Central memory CD8-positive, alpha-beta T cell (primary cell): Measurements from ENCODE around the gene GALNT9.
"Not testable (repeated sequence)": the region's sequence is repeated elsewhere in the genome, so short reads cannot be mapped to it uniquely, and the experiment has no call there.

Source experiments
- ATAC-seq: fragments of 150-1000 bp; cut with Tn5 transposase; replicated peaks from 2 replicates; pipeline ENCODE4 v1.10.0; 2022; ENCODE audit warnings: mild to moderate bottlenecking, moderate FRiP score, moderate number of reproducible peaks; ENCODE audit not compliant: poor library complexity, severe bottlenecking; ENCODE audit errors: extremely low read depth
- DNase-seq, 2 donors: peaks; one replicate each; pipeline ENCODE4 v3.0.0; 2021; ENCODE audit warnings: low spot score in 2 of 2
- H3K27ac Mint-ChIP-seq: one replicate; pipeline ENCODE4 v1.8.0; 2022; ENCODE audit warnings: low read depth, mild to moderate bottlenecking, moderate library complexity, mixed read lengths
- H3K27me3 Mint-ChIP-seq: one replicate; pipeline ENCODE4 v1.8.0; 2022; ENCODE audit warnings: mixed read lengths
- H3K36me3 Mint-ChIP-seq: one replicate; pipeline ENCODE4 v1.8.0; 2022; ENCODE audit warnings: mild to moderate bottlenecking, moderate library complexity, mixed read lengths; ENCODE audit not compliant: insufficient read depth
- H3K4me1 Mint-ChIP-seq: one replicate; pipeline ENCODE4 v1.8.0; 2022; ENCODE audit warnings: mixed read lengths
- H3K4me3 Mint-ChIP-seq: one replicate; pipeline ENCODE4 v1.8.0; 2022; ENCODE audit warnings: mild to moderate bottlenecking, moderate library complexity, mixed read lengths
- H3K9me3 Mint-ChIP-seq: one replicate; pipeline ENCODE4 v1.8.0; 2022; ENCODE audit warnings: mixed read lengths

The GALNT9 gene

DNA sequence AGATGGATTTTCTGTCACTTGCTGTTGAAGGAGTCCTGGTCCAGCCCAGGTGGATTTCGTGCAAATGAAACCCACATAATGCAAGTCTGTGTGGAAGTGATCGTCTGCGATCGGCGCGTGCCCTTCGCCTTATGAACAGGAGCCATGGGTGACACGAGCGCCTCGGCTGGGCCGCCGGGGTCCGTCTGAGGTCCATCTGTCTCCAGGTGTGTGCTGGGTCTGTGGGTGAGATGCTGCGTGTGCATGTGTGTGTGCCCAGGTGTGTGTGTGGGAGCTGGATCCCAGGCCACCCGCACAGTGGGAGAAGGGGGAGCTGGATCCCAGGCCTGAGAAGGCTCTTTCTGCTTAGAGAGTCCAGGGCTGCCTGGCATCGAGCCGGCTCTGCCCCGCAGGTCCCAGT is 53.8 kb downstream of the GALNT9 start:
- Mint-ChIP-seq H3K4me3 (no peak overlapping the region), H3K36me3 (no peaks in the 10 kb centered on the region), H3K9me3 (no peaks in the 10 kb centered on the region), H3K27me3 (peaks cover 38% of the 10 kb centered on the region), H3K27ac (no peak overlapping the region), H3K4me1 (no peaks in the 10 kb centered on the region)
- DNase-seq: no peak
- ATAC-seq: no peak

DNA sequence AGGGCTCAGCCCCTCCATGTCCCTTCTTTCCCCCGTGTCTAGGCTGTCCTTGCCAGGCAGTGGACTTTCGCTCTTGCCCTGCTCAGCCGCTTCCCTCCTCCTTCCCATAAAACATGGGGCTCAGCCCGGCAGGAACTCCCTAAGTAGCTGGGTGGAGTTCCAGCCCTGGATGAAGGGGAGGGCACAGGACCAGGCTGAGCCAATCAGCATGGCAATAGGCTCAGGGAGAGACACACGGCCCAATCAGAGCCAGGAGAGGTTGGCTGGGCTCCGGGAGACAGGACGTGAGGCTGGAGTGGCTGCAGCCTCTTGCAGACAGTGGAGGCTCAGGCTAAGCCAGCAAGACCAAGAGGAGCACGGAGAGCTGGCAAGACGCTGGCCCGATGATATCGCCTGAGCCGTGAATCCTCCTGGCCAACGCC is 54.3 kb downstream of the GALNT9 start:
- Mint-ChIP-seq H3K27me3 (peaks cover 33% of the 10 kb centered on the region), H3K27ac (no peak overlapping the region), H3K4me1 (no peaks in the 10 kb centered on the region), H3K9me3 (no peaks in the 10 kb centered on the region), H3K36me3 (no peaks in the 10 kb centered on the region), H3K4me3 (no peak overlapping the region)
- ATAC-seq (no peak), DNase-seq (no peak)

DNA sequence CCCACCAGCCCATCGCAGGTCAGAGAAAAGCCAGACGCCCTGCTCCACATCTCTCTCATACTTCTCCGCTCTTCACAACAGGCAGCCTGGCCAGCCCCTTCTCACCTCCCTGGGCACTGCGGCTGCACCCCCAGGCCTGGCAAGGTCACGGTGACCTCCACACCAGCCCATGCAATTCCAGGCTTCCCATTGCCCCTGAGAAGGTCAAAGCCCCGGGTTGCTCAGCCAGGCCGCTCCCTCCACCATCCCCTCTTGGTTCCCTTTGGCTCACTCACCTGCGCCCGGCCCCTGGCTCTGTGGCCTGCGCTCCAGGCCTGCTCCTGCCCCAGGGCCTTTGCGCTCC is 55.4 kb downstream of the GALNT9 start:
- H3K9me3 Mint-ChIP-seq: no peaks in the 10 kb centered on the region
- DNase-seq (no peak), ATAC-seq (no peak)
- H3K27ac Mint-ChIP-seq: no peak overlapping the region
- no peak overlapping the region for H3K4me3 Mint-ChIP-seq
- H3K4me1 Mint-ChIP-seq: no peaks in the 10 kb centered on the region
- peaks cover 24% of the 10 kb centered on the region for H3K27me3 Mint-ChIP-seq
- no peaks in the 10 kb centered on the region for H3K36me3 Mint-ChIP-seq

DNA sequence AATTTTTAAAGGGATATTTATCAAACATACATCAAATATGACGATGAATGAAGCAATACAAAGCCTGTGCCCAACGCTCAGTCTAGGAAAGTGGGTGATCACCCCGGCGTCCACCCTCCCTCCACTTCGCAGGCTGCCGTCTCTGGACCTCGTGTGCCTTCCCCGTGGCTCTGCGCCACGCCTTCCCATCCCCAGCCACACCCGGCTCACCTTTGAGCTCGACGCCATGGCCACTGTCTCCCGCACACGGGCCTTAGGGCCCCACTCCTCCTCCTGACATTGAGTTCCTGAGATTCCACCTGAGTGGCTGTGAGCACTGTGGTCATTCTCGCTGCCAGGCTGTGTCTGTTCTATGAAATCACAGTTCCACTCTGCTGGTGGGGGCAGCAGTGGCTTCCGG is 56.7 kb downstream of the GALNT9 start:
- DNase-seq (no peak), ATAC-seq (no peak)
- H3K36me3 Mint-ChIP-seq: no peaks in the 10 kb centered on the region
- H3K4me1 Mint-ChIP-seq: no peaks in the 10 kb centered on the region
- peaks cover 24% of the 10 kb centered on the region for H3K27me3 Mint-ChIP-seq
- no peaks in the 10 kb centered on the region for H3K9me3 Mint-ChIP-seq
- no peak overlapping the region for H3K27ac Mint-ChIP-seq
- H3K4me3 Mint-ChIP-seq: no peak overlapping the region

DNA sequence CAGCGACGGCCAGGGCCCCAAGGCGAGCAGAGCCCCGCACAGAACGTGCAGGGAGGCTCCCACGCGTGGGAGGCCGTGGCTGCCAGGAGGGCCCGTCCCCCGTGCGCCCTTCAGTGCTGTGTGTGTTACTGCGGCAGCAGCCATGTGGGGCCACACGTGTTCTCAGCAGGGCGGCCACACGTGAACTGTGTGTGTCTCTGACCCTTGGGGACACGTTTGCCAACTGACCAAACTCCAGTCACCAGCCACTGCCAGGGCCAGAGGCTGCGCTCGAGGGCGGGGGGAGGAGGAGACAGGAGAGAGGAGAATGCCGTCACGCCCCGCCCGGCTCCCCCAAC is 57.7 kb downstream of the GALNT9 start:
- no peak overlapping the region for H3K4me3 Mint-ChIP-seq
- H3K27ac Mint-ChIP-seq: no peak overlapping the region
- no peak for ATAC-seq
- H3K9me3 Mint-ChIP-seq: no peaks in the 10 kb centered on the region
- no peaks in the 10 kb centered on the region for H3K4me1 Mint-ChIP-seq
- H3K36me3 Mint-ChIP-seq: no peaks in the 10 kb centered on the region
- DNase-seq: no peak
- H3K27me3 Mint-ChIP-seq: peaks cover 16% of the 10 kb centered on the region

DNA sequence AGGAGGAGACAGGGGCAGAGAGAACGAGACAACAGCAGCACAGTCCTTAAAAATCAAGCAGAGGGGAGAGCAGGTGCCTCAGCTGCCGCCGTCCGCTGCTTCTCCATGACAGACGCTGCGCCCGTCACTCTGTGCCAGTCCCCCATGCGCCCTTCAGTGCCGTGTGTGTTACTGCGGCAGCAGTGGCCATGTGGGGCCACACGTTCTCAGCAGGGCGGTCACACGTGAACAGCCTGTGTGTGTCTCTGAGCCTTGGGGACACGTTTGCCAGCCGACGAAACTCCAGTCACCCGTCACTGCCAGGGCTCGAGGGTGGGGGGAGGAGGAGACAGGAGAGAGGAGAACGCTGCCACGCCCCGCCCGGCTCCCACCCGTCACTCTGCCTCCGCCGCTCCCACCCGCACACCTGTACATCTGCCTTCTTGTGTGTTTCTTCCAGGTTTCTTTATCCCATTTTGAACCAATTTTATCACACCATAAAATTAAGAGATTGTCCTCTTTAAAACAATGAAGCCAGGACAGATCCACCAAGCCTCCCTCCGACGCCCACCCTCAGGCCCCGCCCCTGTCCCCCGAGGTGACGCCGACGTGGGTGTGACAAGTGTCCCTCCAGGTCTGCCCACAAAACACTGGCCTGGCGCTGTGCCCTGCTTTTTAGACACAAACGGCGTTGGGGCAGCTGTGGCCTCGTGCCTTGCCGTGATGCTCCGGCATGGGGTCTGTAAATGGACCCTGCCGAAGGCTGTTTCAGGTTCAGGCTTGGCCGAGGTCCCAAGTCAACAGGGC is 58.2 kb downstream of the GALNT9 start:
- Mint-ChIP-seq H3K9me3 (no peaks in the 10 kb centered on the region), H3K27ac (no peak overlapping the region)

DNA sequence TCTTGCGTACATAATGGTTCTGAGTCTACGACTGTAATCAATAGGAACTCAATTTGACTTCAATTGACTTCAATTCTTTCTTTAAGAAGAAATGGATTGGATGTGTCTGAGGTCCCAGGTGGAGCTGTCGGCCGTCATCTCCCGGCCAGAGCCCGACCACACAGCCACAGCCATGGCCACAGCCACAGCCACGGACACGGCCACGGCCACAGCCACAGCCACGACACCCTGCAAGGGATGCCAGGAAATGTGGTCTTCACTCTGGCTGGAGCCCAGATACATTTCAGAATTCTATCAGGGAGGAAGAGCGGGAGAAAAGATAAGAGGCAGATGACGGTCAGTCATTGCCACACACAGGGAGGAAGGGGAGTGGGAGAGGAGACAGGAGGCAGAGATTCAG is 58.9 kb downstream of the GALNT9 start:
- no peaks in the 10 kb centered on the region for H3K9me3 Mint-ChIP-seq
- H3K4me3 Mint-ChIP-seq: no peak overlapping the region
- no peaks in the 10 kb centered on the region for H3K4me1 Mint-ChIP-seq
- no peaks in the 10 kb centered on the region for H3K36me3 Mint-ChIP-seq
- DNase-seq (no peak), ATAC-seq (no peak)
- no peak overlapping the region for H3K27ac Mint-ChIP-seq
- peaks cover 4% of the 10 kb centered on the region for H3K27me3 Mint-ChIP-seq

More for the DNA sequence above, 58.2 kb downstream of the GALNT9 start:
- H3K27me3 Mint-ChIP-seq: peaks cover 11% of the 10 kb centered on the region
- no peaks in the 10 kb centered on the region for H3K4me1 Mint-ChIP-seq
- no peak for ATAC-seq
- no peak overlapping the region for H3K4me3 Mint-ChIP-seq
- H3K36me3 Mint-ChIP-seq: no peaks in the 10 kb centered on the region
- no peak for DNase-seq

DNA sequence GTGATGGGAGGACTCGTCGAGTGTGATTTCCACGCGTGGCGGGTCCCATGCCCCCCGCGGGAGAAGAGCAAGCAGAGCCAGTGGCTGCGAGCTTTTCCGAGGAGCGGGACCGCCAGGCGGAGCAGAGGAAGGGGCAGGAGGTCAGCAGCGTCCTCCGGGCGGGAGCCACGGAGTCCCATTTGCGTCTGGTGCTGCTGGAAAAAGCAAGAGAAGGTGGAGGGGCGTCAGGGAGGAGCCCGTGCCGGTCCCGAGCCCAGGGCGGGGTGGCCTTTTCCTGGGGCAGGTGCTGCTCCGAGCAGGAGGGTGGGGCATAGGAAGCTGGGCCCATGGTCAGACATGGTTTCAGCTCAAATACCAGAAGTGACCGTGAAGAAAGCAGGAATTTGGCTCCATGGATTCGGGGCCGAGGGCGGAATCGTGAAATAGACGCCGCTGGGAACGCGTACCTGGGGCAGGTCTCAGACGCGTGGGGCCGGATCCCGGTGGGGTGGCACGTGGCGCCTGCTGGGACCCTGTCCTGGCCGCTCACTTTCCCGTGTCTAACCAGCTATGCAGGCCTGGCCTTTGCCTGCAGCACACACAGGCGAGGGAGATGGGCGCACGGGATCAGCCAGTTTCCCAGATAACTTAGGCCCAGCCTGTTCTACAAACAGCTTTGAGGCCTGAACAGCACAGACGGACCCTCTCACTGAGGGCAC is 60.0 kb downstream of the GALNT9 start:
- no peaks in the 10 kb centered on the region for H3K27me3 Mint-ChIP-seq
- H3K36me3 Mint-ChIP-seq: no peaks in the 10 kb centered on the region
- ATAC-seq: no peak
- H3K27ac Mint-ChIP-seq: no peak overlapping the region
- H3K4me3 Mint-ChIP-seq: no peak overlapping the region
- no peak for DNase-seq
- no peaks in the 10 kb centered on the region for H3K4me1 Mint-ChIP-seq
- no peaks in the 10 kb centered on the region for H3K9me3 Mint-ChIP-seq

DNA sequence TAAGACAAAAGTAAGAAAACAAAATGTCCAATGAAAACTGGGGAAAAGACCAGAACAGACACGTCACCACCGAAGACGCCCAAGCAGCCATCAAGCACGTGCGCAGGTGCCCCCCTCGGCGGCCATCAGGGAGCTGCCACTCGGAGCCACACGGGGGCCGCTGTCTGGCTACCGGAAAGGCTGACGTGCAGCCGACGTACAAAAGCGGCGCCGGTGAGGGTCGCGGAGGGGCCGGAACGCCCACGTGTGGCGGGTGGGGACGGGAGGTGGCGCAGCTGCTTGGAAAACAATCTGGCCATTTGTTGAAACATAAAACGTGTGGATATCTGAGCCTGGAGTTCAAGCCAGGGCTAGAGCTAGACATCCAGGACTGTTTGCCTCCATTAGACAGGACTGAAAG is 60.7 kb downstream of the GALNT9 start:
- DNase-seq (no peak), ATAC-seq (no peak)
- Mint-ChIP-seq H3K9me3 (no peaks in the 10 kb centered on the region), H3K36me3 (no peaks in the 10 kb centered on the region), H3K27me3 (no peaks in the 10 kb centered on the region), H3K4me3 (no peak overlapping the region), H3K4me1 (no peaks in the 10 kb centered on the region), H3K27ac (no peak overlapping the region)

DNA sequence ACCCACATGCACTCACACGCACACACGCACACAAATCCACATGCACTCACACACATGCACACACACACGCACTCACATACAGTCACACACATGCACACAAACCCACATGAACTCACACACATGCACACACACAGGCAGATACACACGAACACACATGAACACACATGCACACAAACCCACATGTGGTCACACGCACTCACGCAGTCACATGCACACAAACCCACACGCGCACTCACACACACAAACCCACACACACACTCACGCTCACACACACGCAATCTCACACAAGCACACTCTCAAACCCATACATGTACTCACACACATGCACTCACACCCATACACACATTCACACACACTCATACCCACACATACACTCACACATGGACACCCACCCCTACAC is 61.5 kb downstream of the GALNT9 start:
- Mint-ChIP-seq H3K27ac (no peak overlapping the region), H3K4me3 (no peak overlapping the region), H3K9me3 (no peaks in the 10 kb centered on the region), H3K27me3 (no peaks in the 10 kb centered on the region), H3K36me3 (no peaks in the 10 kb centered on the region), H3K4me1 (no peaks in the 10 kb centered on the region)
- DNase-seq (no peak), ATAC-seq (no peak)

DNA sequence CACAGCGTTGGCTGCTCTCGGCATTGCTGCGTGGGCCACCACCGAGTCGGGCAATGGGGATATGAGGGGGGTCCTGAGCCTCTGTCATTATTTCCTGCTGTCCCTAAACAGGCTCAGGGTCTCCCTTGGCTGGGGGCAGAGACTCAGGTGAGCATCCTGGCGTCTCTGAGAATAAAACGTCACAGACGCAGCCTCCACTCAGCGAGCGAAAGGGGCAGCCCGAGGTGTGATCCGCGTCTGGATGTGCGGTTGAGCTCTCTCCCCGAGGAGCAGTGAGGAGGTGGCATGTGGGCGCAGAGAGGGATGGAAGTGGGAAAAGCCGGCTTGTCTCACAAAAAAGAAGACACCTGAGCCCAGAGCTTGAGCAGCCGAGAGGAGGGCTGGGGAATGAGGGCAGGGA is 62.6 kb downstream of the GALNT9 start:
- no peak overlapping the region for H3K27ac Mint-ChIP-seq
- H3K4me1 Mint-ChIP-seq: no peaks in the 10 kb centered on the region
- H3K27me3 Mint-ChIP-seq: no peaks in the 10 kb centered on the region
- DNase-seq (no peak), ATAC-seq (no peak)
- H3K9me3 Mint-ChIP-seq: no peaks in the 10 kb centered on the region
- no peak overlapping the region for H3K4me3 Mint-ChIP-seq
- no peaks in the 10 kb centered on the region for H3K36me3 Mint-ChIP-seq

DNA sequence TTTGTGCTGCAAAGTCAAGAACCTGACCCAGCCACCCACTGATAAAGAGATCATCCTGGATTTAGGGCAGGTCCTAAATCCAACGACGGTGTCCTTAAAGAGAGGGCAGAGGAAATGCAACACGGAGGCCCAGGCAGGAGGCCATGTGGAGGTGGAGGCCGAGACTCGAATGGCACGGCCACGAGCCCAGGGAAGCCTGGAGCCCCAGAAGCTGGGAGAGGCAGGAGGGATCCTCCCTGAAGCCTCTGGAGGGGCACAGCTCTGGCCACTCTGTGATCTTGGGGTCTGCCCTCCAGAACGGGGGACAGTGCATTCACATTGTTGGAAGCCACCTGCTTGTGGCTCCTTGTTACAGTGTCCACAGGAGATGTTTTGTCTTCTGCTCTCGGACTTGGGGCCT is 63.0 kb downstream of the GALNT9 start:
- DNase-seq: no peak
- Mint-ChIP-seq H3K4me1 (no peaks in the 10 kb centered on the region), H3K36me3 (no peaks in the 10 kb centered on the region), H3K27me3 (no peaks in the 10 kb centered on the region), H3K4me3 (no peak overlapping the region), H3K27ac (no peak overlapping the region), H3K9me3 (no peaks in the 10 kb centered on the region)
- no peak for ATAC-seq

DNA sequence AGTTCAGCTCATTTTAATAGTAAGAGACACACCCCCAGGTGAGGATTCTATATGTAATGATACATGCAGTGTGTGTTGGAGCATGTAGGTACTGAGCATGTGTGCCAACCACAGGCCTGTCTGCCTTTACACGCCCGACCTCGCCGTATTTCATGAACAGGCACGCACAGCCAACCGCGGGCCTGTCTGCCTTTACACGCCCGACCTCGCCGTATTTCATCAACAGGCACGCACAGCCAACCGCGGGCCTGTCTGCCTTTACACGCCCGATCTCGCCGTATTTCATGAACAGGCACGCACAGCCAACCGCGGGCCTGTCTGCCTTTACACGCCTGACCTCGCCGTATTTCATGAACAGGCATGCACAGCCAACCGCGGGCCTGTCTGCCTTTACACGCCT is 63.6 kb downstream of the GALNT9 start:
- not testable (repeated sequence) for H3K4me3 Mint-ChIP-seq, H3K4me1 Mint-ChIP-seq, H3K27ac Mint-ChIP-seq, H3K9me3 Mint-ChIP-seq, ATAC-seq, H3K27me3 Mint-ChIP-seq, DNase-seq, H3K36me3 Mint-ChIP-seq
